Middle frontal gyrus (tissue), 1 donor: ENCODE data around the gene GALNT2.

Experiments
- DNase-seq: peaks from one replicate; pipeline ENCODE4 v3.0.0-alpha.2; 2015; ENCODE audit warnings: low spot score; ENCODE audit errors: extremely low spot score

GALNT2 gene

DNA sequence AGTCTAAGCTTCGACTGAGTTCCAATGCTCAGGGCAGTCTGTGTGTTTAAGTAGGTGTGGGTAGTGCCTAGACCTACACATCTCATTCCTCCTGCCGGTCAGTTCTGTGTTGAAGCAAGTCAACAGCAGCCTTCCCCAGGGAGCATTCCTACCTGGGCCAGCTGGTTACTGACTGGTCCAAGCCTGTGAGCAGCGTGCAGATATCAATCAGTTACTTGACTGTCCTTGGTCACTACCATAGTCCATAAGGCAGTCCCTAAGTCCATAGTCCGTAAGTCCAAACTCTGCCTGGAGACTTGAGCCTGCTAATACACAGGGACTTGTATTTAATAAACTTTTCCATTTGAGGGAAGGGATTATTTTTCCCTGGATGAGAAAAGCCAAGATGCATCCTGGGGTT lies 187.2 kb downstream of the GALNT2 start:
- no peak for DNase-seq

DNA sequence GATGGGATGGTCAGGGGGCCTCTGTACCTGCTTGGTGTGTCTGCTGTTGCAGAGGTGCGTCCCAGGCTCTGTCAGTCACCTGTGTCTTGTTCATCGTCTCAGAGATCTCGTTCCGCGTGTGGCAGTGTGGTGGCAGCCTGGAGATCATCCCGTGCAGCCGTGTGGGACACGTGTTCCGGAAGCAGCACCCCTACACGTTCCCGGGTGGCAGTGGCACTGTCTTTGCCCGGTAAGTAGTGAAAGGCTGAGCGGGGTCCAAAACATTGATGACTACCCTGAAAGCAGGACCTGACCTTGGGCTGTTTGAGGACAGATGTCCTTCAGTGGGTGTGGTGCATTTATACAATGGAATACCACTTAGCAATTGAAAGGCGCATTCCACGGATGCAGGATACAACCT lies 188.1 kb downstream of the GALNT2 start:
- DNase-seq, result no peak

DNA sequence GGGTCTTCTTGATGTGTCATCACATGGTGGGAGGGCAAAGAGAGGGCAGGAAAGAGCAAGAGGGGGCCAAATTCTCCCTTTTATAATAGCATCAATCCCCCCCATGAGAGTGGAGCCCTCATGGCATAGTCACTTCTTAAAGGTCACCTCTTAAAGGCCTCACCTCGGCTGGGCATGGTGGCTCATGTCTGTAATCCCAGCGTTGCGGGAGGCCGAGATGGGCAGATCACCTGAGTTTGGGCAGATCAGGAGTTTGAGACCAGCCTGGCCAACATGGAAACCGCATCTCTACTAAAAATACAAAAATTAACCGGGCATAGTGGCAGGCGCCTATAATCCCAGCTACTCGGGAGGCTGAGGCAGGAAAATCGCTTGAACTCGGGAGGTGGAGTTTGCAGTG lies 189.0 kb downstream of the GALNT2 start:
- no peak for DNase-seq

DNA sequence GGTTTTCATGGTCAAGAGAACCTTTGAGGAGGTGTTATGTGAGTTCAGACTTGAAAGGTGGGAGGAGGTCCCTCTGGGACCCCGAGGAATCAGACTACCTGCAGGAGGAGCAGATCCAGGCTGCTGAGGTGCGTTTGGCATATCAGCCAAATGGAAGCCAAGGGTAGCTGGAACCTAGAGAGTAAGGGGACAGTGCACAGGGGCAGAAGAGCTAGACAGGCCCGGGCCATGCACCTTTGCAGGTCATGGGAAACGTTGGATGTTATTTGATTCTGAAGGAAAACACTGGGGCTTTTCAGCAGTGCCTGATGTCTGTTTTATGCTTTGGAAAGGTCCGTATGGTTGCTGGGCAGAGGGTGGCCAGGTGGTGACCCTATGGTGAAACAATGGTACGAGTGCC lies 189.9 kb downstream of the GALNT2 start:
- no peak for DNase-seq

DNA sequence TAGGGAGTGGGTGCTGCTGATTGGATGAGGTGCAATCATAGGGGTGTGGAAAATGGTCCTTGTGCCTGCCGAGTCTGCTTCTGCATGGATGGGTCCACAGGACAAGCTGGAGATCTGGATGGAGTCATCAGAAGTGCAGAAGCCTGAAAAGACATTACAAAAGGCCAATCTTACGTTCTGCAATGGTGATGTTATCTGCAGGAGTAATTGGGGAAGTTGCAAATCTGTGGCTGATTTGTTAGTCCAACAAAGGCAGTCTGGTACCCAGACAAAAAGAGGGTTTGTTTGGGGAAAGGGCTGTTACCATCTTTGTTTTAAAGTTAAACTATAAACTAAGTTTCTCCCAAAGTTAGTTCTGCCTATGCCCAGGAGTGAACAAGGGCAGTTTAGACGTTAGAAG lies 192.6 kb downstream of the GALNT2 start:
- DNase-seq, result no peak

DNA sequence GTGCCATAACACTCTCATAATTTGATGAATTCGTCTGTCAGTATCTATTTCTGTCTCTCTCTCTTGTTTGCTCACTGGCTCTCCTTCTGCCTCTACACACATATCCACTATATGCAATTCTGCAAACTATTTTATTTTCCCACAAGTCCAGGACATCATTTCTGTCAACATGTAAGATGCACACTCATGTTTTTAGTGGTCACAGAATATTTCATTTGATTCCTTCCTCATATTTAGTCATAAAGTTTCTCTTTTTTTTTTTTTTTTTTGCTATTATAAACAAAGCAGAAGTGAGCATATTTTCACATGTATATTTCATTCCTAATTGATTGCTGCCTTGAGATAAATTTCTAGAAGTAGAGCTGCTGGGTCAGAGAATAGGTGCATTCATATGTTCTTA lies 193.8 kb downstream of the GALNT2 start:
- no peak for DNase-seq

DNA sequence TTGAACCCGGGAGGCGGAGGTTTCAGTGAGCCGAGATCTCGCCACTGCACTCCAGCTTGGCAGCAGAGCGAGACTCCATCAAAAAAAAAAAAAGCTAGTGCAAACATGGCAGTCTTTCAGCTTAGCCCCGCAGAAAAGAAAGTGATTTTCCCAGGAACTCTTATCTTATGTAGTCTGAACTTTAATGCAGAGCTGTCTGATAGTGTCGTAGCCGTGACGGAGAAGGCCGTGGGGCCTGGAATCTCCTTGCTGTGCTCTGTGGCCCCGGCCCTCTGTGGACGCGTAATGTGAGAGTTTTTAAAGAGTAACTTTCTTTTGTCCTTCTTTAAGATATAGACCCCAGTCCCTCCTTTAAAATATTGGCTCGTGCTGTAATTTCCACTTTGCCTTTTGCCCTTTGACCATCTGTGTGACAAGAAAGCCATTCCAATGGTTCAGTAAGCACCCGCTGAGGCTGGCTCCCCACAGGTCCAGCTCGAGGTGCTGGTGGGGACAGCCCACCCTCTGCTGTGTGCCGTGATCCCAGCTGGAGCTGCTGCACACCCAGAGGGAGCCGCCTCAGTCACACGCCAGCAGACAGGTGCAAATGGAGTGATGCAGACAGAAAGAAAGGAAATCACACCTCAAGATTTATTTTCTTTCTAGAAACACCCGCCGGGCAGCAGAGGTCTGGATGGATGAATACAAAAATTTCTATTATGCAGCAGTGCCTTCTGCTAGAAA lies 195.1 kb downstream of the GALNT2 start:
- DNase-seq, result no peak

DNA sequence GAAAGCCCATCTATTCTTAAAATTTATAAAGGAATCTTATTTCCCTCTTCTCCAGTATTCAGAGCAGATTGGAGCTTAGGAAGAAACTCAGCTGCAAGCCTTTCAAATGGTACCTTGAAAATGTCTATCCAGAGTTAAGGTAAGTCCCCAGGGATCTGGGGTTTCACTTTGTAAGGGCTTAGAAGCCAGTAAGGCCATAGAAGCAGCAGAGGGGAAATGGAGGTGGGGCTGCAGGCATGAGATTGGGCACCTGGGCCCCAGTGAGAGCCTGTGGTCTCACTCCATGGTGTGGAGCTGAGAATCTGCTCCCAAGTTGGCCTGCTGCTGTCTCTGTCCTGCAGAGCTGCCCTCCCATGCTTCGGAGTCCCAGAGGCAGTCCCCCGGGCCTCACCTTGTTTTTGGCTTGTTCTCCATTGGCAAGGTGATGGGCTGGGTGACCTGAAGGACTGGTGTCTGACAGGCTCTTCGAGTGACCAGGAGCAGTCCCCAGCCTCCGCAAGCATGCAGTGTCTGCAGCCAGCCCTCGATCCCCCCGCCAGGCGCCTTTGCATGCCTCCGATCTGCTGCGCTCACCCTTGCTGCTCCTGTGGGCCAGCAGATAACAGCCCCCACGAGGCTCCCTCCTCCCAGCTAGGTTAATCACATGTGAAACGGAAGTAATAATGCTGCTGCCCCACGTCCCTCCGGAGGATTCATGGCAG lies 196.0 kb downstream of the GALNT2 start:
- DNase-seq, result no peak

DNA sequence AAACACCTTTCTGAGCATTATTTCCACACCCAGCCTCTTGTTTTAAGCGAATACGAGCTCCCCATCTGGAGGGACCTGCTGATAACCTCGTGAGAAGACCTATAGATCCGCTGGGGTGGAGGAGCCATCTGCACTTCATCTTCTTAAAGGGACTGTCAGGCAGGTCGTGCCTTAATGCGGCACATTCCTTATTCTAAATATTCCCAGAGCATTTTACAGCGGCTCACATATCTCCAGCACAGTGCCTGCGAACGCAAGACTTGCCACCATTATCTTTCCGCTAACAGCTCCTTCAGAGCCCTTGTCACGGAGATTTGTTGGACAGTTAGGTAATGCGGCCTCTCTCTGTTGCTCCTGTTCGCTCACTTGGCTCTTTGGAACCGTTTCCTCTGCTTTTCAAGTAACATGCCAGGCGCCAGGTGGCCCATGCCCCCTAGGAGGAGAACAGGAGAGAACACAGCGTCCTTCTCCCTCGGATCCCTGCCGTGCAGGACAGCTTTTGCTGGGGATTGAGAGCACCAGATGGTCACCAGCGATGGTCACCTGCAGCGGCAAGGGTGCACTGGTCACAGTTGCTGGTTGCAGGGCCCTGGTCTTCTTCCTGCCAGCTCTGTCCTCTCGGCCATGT lies 196.6 kb downstream of the GALNT2 start:
- no peak for DNase-seq

DNA sequence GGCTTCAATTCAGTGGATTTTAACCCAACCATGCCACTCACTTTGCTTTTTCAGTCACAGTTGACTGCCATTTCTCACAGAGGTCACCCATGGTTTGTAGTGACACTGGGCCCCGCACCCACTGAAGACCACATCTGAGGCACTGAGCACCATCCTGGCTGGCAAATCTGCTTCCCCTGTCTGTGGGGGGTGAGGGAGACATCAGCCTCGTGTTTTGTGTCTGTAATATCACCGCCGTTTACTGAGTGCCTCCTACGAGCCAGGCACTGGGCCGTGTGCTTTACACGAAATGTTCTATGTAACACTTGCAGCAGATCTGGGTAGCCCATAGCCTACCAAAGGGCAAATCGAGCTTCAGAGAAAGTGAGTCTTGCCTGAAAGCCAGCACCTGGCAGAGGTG lies 197.3 kb downstream of the GALNT2 start:
- DNase-seq, result no peak

DNA sequence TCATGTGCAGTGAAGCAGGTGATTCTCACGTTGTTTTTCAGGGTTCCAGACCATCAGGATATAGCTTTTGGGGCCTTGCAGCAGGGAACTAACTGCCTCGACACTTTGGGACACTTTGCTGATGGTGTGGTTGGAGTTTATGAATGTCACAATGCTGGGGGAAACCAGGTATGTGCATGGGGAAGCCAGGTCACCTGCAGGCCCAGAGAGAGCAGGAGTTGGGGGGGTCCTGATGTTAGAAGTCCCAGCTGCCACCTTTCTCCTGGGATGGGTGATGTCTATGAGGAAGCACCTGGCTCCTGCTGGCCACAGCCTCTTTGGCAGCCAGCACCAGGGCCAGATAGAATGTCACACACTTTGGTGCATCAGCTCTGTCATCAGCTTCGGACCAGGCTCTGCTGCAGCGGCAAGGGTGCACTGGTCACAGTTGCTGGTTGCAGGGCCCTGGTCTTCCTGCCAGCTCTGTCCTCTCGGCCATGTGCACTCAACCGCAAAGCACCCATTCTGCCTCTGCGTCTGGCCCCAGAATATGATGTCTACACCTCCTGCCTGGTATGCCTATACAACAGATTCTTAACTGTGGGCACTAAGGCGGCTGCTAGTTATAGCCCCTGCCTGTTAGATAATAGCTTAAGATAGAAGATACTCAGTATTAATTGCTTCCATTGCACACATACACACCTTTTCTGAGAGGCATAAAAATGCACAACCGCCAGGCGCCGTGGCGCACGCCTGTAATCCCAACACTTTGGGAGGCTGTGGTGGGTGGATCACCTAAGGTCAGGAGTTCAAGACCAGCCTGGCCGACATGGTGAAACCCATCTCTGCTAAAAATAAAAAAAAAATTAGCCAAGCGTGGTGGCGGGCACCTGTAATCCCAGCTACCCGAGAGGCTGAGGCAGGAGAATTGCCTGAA lies 198.4 kb downstream of the GALNT2 start:
- DNase-seq, result no peak

DNA sequence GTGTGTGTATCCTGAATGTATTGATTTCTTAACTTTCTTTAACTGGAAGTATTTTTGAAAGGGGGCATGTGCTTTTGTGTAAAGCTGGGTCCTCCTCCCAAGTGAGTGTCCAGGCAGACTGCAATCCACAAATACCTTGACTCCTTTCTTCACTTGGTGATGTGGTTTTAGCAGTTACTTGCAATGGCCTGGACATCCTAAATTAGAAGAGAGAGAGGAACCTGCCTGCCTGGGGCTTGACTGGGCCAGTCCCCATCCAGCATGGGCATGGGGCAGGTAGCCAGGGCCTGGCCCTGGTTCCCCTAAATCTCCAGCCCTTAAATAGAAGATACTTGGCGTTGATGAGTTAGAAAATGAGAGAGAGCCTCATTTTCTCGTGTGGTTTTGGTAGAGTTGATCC lies 199.4 kb downstream of the GALNT2 start:
- no peak for DNase-seq

DNA sequence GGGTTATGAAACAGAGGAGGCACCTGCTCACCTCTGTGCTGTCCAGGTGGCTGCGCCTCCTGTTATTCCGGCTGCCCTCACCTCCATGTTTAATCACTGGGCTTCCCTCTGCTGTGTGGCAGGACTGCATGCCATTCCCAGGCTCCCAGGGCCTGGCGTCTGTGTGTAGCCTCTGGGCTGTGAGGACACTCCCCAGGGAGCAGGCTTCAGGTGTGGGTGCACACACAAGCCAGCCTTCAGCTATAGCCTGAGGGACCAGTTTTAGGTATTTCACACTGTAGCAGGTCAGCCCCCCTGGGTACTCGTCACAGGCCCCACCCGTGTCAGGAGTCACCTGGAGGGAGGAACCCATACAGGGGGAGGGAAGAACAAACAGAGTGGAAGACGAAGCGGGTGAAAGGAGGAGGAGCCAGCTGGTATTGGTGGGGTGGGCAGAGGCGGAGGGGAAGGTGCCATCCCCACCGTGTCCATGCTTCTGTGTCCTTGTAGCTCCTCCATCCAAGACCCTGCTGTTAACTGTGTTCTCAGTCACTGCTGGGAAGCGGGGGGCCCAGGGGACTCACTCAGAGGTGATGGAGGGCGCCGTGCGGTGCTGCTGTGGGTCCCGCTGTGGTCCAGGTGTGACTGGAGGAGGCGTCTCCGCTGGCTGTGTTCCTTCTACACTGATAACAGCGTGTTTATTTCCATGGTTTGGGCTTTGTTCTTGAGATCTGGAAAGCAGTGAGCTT lies 200.5 kb downstream of the GALNT2 start:
- DNase-seq, result no peak

DNA sequence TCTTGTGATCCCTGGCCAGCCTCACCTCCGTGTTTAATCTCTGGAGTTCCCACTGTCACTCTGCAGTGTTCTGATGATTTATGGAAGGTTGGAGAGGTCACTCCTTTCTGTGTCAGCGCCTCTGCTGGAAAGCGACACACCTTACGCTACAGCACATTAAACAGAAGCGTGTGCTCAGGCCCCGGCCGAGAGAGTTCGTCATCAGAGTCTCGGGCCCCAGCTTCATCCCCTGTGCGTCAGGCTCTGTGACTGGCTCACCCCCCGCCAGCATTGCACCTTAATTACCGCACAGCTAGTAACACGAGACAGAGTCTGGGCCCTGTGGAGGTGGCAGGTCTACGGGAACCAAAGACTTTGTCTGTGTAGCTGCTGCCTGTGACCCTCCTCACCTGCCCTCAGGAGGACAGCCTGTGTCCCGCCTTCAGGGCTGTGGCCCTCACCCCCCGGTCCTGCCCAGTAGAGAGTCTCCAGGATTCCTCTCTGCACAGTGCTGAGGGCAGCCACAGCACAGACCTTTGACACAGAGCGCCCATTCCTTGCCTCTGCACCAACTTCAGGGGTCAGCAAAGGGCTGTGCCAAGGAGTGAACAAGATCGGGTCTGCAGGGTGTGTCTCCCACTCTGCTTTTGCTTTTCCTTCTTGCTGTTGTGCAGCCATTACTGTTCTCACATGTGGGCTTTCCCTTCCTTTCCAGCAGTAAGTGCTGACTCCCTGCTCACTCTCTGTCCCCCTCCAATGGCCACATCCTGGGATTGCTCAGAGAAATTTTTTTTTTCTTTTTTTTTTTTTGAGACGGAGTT lies 201.5 kb downstream of the GALNT2 start:
- no peak for DNase-seq

DNA sequence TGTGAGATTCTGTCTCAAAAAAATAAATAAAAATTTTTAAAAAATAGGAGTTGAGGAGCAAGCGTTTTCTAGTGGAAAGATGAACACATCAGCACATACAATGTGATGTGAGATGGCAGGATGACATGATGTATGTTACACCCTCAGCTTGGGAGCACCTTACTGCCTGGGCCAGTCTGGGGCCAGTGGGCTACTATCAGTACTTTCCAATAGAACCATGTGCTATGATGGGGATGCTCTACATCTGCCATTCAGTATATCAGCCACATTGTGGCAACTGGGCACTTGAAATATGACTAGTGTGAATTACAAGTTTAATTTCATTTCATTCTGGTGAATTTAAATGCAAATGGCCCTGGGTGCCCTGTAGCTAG lies 203.1 kb downstream of the GALNT2 start:
- no peak for DNase-seq

DNA sequence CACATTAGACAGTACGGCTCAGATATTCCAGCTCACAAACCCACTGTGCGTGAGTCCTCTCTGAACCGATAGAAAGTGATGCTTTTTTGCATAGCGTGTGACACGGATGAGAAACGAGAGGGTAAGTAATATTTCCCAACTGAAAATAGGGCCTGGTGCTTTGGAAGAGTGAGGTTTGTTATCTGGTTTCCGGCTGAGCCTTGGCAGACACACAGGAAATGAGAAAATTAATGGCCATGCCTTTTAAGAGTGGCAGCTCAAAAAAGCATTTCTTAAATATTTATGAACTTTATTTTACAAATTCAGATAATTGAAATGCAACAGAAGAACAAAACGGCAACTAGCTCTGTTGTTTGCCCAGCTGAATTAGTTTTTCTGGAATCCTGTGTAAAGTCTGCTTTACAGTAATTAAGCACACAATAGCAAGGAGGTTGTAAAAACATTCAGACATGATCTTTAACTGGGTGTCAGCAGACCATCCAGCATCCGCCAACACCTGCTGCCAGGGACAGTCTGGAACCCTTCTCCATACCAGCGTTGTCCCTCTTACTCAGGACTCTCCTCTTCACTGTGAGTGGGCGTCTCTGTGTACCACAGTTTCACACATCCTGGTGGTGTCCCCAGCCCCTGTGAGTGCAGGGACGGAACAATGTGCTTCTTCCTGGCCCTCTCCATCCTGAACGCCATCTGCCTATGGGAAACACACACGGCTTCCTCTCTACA lies 203.7 kb downstream of the GALNT2 start:
- no peak for DNase-seq

DNA sequence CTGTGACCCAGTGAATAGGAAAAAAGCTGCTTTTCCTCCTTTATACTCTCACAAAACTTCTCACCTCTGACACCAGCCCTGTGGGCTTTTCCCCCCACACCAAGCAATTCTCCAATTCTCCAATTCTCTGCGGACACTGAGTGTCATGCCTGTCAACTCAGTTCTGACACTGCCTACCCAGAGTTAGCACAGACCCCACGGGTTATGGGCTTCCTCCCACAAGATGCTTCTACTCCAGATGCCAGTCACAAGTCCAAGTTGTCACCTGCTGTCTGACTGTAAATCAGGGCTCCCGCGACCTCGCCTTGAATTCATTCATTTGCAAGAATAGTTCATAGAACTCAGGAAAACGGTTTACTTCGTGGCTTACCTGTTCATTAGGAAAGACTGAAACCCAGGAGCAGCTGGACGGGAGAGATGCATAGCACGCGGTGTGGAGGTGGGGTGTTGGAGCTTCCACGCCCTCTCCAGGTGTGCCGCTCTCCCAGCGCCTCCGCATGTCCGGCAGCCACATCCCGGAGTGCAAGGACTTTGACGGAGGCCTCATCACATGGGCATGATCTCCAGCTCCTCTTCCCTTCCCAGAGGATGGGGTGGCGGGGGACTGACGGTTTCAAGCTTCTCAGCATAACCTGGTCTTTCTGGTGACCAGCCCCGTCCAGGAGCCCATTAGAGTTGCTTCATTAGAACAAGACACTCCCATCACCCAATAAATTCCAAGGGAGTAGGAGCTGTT lies 204.4 kb downstream of the GALNT2 start:
- no peak for DNase-seq

DNA sequence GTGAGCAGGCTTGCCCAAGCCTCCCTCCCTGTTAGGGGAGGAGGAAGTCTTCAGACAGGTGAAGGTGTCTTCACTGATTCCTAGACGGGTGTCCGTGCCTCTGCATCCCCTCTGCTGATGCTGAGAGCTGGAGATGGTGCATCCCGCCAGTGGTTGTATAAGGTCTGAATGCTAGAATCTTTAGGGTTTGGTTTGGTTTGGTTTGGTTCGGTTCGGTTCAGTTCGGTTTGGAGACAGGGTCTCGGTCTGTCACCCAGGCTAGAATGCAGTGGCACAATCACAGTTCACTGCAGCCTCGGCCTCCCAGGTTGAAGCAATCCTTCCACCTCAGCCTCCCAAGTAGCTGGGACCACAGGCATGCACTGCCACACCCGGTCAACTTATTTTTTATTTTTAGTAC lies 205.5 kb downstream of the GALNT2 start:
- no peak for DNase-seq

DNA sequence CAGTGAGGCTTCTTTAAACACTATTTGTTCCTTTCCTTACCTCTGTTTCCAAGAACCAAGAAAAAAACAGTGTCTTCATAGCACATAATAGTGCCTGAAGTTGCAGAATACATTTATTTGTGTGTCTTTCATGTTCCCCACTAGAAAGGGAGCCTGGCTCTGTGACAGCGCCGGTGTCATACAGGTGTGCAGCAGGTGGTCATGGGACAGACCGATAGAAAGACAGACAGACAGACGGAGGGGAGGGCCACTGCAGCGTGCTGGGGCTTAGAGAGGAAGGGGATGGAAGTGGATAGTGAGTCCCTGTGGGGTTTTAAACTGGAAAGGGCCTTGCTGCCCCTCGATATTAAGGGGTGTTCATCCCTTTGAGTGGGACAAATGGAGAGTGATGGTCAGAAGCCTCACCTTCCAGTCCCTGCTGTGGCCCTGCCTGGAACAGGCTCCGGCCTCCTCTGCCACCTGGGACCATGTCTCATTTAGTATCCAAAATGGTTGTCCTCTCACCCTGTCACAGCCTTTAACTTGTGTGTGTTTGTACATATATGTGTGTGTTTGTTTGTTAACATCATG lies 206.2 kb downstream of the GALNT2 start:
- DNase-seq, result no peak
